ENCODE measurements around the gene RIOK3.
A peak's percentile ranks its signal among the peaks of the same experiment; 100 is the strongest.
"Not testable (repeated sequence)": the region's sequence is repeated elsewhere in the genome, so short reads cannot be mapped to it uniquely, and the experiment has no call there.

The RIOK3 gene

GRCh38 chr18:23451011-23451410 is 2.1 kb upstream of the RIOK3 start:
- no peak for DNase-seq (ENCODE audit: low spot score)

GRCh38 chr18:23451491-23451890 is 1.6 kb upstream of the RIOK3 start:
- no peak for DNase-seq (ENCODE audit: low spot score)

- peak; percentile 46 for DNase-seq (ENCODE audit: low spot score)
These were observed 750 bp upstream of the RIOK3 start for GRCh38 chr18:23452347-23452727.

GRCh38 chr18:23453680-23454058 is 582 bp downstream of the RIOK3 start:
- peak; percentile 91 for DNase-seq (ENCODE audit: low spot score)

- DNase-seq (ENCODE audit: low spot score) = no peak
These were observed 3.7 kb downstream of the RIOK3 start for GRCh38 chr18:23456835-23457234.

GRCh38 chr18:23458830-23459529 is 5.9 kb downstream of the RIOK3 start:
- peak; percentile 46 for DNase-seq (ENCODE audit: low spot score)

- DNase-seq (ENCODE audit: low spot score) = no peak
These were observed 6.4 kb downstream of the RIOK3 start for GRCh38 chr18:23459530-23459921.

GRCh38 chr18:23460285-23461273 is 7.5 kb downstream of the RIOK3 start:
- DNase-seq (ENCODE audit: low spot score) = peak; percentile 45

GRCh38 chr18:23462876-23463275 is 9.8 kb downstream of the RIOK3 start:
- no peak for DNase-seq (ENCODE audit: low spot score)

- DNase-seq (ENCODE audit: low spot score) = no peak
These were observed 15.8 kb downstream of the RIOK3 start for GRCh38 chr18:23468753-23469459.

- no peak for DNase-seq (ENCODE audit: low spot score)
These were observed 17.7 kb downstream of the RIOK3 start for GRCh38 chr18:23470620-23471387.

GRCh38 chr18:23471486-23471885 is 18.4 kb downstream of the RIOK3 start:
- no peak for DNase-seq (ENCODE audit: low spot score)

GRCh38 chr18:23479829-23480505 is 26.9 kb downstream of the RIOK3 start:
- no peak for DNase-seq (ENCODE audit: low spot score)

GRCh38 chr18:23484561-23485182 is 31.6 kb downstream of the RIOK3 start:
- DNase-seq (ENCODE audit: low spot score) = no peak

GRCh38 chr18:23485386-23485785 is 32.3 kb downstream of the RIOK3 start:
- no peak for DNase-seq (ENCODE audit: low spot score)

GRCh38 chr18:23487738-23488570 is 34.9 kb downstream of the RIOK3 start:
- DNase-seq (ENCODE audit: low spot score) = peak; percentile 80

GRCh38 chr18:23489586-23489985 is 36.5 kb downstream of the RIOK3 start:
- not testable (repeated sequence) for DNase-seq (ENCODE audit: low spot score)

GRCh38 chr18:23493654-23494053 is 40.6 kb downstream of the RIOK3 start:
- no peak for DNase-seq (ENCODE audit: low spot score)

- no peak for DNase-seq (ENCODE audit: low spot score)
These were observed 41.9 kb downstream of the RIOK3 start for GRCh38 chr18:23494992-23495391.

Measured in hematopoietic multipotent progenitor cell treated with erythropoietin and hydrocortisone succinate and interleukin-3 and kit ligand, for 17 days (in vitro differentiated cells).